RWPE2 (cell line): ENCODE data around the gene CFAP43.

Source experiments
- ATAC-seq: fragments of 200-7000 bp; cut with Tn5 transposase; 3 replicates; pipeline ENCODE4 v1.9.1; 2021; ENCODE audit warnings: low read depth
- DNase-seq: peaks from one replicate; pipeline ENCODE4 v3.0.0-alpha.2; 2020; ENCODE audit warnings: low spot score
- H3K27ac ChIP-seq: fragments of 450-650 bp; 2 replicates; pipeline ENCODE4 v1.5.1; 2017; ENCODE audit warnings: mild to moderate bottlenecking; ENCODE audit not compliant: poor library complexity, severe bottlenecking
- H3K27me3 ChIP-seq: fragments of 250-450 bp; sonication (Bioruptor Pico); 2 replicates; pipeline ENCODE4 v1.5.1; 2021; ENCODE audit warnings: mild to moderate bottlenecking, moderate library complexity; ENCODE audit not compliant: insufficient read depth, poor library complexity, severe bottlenecking
- H3K36me3 ChIP-seq: fragments of 250-450 bp; sonication (Bioruptor Pico); 2 replicates; pipeline ENCODE4 v1.5.1; 2020; ENCODE audit warnings: low read depth, mild to moderate bottlenecking, moderate library complexity
- H3K4me1 ChIP-seq: fragments of 250-450 bp; sonication (Bioruptor Pico); 2 replicates; pipeline ENCODE4 v1.5.1; 2021; ENCODE audit warnings: mild to moderate bottlenecking, moderate library complexity; ENCODE audit not compliant: insufficient read depth, poor library complexity, severe bottlenecking
- H3K4me3 ChIP-seq: fragments of 250-450 bp; sonication (Bioruptor Pico); 2 replicates; pipeline ENCODE4 v1.5.1; 2021; ENCODE audit warnings: mild to moderate bottlenecking, moderate library complexity; ENCODE audit not compliant: severe bottlenecking
- H3K9me3 ChIP-seq: fragments of 250-450 bp; sonication (Bioruptor Pico); 2 replicates; pipeline ENCODE4 v1.5.1; 2021; ENCODE audit warnings: mild to moderate bottlenecking, moderate library complexity; ENCODE audit not compliant: severe bottlenecking
- TF ChIP-seq, protein P1 (sequence below): fragments of 450-650 bp; IDR thresholded peaks from one replicate; pipeline ENCODE4 v1.5.1; 2017; ENCODE audit warnings: mild to moderate bottlenecking, moderate library complexity; ENCODE audit not compliant: poor library complexity, severe bottlenecking

The CFAP43 gene

DNA sequence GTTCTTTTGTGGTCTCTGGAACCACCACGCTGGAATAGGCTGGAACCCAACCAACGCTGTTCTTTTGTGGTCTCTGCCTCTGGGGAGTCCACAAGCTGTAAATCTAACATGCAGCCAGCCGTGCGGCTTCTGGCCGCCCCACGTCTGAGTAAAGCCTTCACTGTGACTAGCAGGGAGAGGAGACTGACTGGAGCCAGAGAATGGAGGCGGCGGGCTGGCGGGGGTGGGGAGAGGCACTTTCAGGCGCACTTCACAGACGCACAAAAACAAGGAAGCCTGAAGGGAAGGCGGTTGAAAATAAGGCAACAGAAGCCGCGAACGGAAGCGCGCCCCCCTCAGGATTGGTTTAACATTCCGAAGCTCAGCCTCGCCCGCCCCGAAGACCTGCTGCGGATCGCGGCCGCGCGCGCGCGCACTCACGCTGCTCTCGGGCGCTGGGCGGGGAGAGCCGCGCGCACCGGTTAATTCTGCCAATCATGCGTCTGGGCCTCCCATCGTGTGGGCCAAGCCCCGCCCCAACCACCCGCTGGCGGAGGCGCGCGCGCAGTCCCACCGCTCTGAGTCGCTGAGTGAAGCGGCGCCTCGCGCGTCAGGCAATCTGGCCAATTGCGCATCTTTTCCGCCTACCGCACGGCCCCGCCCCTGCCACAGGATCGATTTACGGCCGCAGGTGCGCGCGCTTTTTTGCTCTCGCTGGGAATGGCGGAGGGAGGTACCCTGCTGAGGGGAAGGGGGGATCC, 110.5 kb downstream of the CFAP43 start, which contains the start of gene SFR1:
TSS of gene SFR1 (plus strand) at position 687 of the 740 bp plus-strand sequence. CDS start at position 700, 13 bp downstream.
- peaks cover 32% of the 10 kb centered on the region for H3K36me3 ChIP-seq
- TF ChIP-seq, protein P1, sequence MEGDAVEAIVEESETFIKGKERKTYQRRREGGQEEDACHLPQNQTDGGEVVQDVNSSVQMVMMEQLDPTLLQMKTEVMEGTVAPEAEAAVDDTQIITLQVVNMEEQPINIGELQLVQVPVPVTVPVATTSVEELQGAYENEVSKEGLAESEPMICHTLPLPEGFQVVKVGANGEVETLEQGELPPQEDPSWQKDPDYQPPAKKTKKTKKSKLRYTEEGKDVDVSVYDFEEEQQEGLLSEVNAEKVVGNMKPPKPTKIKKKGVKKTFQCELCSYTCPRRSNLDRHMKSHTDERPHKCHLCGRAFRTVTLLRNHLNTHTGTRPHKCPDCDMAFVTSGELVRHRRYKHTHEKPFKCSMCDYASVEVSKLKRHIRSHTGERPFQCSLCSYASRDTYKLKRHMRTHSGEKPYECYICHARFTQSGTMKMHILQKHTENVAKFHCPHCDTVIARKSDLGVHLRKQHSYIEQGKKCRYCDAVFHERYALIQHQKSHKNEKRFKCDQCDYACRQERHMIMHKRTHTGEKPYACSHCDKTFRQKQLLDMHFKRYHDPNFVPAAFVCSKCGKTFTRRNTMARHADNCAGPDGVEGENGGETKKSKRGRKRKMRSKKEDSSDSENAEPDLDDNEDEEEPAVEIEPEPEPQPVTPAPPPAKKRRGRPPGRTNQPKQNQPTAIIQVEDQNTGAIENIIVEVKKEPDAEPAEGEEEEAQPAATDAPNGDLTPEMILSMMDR = peak; percentile 83
- H3K27me3 ChIP-seq = no peaks in the 10 kb centered on the region
- no peaks in the 10 kb centered on the region for H3K9me3 ChIP-seq
- H3K27ac ChIP-seq = peak within 1 kb of the TSS; percentile 99
- peak; percentile 67 for ATAC-seq
- DNase-seq = peak; percentile 98
- peak within 1 kb of the TSS; percentile 56 for H3K4me3 ChIP-seq
- peaks cover 51% of the 10 kb centered on the region for H3K4me1 ChIP-seq

DNA sequence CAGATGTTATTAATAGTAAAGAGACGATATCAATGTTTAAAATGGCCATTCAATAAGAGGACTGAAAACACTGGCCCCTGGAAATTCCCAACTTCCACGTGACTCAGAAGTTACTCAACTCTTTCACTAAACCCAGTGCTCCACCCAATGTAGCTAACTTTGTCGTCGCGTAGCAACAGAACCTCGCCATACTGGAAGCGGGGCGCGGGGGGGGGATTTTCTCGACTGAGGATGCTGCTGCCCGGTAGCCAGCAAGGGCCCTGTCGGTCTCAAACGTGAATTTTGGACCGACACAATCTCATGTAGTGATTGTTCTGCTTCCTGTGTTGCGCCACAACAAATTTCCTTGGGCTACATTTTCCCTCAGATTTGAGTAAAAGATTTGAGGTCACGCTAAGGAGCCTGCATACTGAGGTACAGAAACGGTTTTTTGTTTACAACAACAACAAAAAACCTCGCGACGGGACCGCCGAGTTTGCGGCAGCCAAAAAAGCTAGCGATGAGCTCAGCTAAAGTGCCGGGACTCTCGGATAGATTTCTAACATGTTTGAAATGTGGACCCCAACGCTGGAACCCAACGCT, 111.2 kb downstream of the CFAP43 start:
- ATAC-seq (peak; percentile 32), DNase-seq (peak; percentile 96)
- Histone ChIP-seq H3K4me1 (peaks cover 58% of the 10 kb centered on the region), H3K27ac (peak overlapping the region; percentile 99), H3K27me3 (no peaks in the 10 kb centered on the region), H3K9me3 (no peaks in the 10 kb centered on the region), H3K4me3 (peak overlapping the region; percentile 31), H3K36me3 (peaks cover 30% of the 10 kb centered on the region)
- TF ChIP-seq, protein P1 = no peak

GRCh38 chr10:104120512-104120902, 111.7 kb downstream of the CFAP43 start:
- peaks cover 25% of the 10 kb centered on the region for H3K36me3 ChIP-seq
- H3K27me3 ChIP-seq = no peaks in the 10 kb centered on the region
- peak overlapping the region; percentile 31 for H3K4me3 ChIP-seq
- TF ChIP-seq, protein P1 = no peak
- DNase-seq (no peak), ATAC-seq (no peak)
- no peaks in the 10 kb centered on the region for H3K9me3 ChIP-seq
- peak overlapping the region; percentile 99 for H3K27ac ChIP-seq
- peaks cover 63% of the 10 kb centered on the region for H3K4me1 ChIP-seq

GRCh38 chr10:104119996-104120395, 112.2 kb downstream of the CFAP43 start:
- no peaks in the 10 kb centered on the region for H3K9me3 ChIP-seq

More at GRCh38 chr10:104119996-104120395, 112.2 kb downstream of the CFAP43 start:
- DNase-seq (no peak), ATAC-seq (peak; percentile 0; the same call in 1 of the 3 replicates)
- Histone ChIP-seq H3K4me3 (no peak overlapping the region), H3K36me3 (peaks cover 20% of the 10 kb centered on the region), H3K27me3 (no peaks in the 10 kb centered on the region), H3K4me1 (peaks cover 68% of the 10 kb centered on the region), H3K27ac (peak overlapping the region; percentile 99)
- TF ChIP-seq, protein P1 = no peak
